ENCODE measurements around the gene SOX30.

The SOX30 gene

GRCh38 chr5:157607371-157608161 lies 44.7 kb downstream of the SOX30 start:
- DNase-seq: peak; percentile 75

- no peak for DNase-seq
Measured at GRCh38 chr5:157606046-157606445, 46.2 kb downstream of the SOX30 start.

GRCh38 chr5:157603333-157604190 lies 48.7 kb downstream of the SOX30 start:
- peak; percentile 73 for DNase-seq

- peak; percentile 66 for DNase-seq
Measured at GRCh38 chr5:157602505-157602904, 49.7 kb downstream of the SOX30 start.

- DNase-seq: peak; percentile 38
Measured at GRCh38 chr5:157600252-157600651, 52.0 kb downstream of the SOX30 start.

- no peak for DNase-seq
Measured at GRCh38 chr5:157599565-157599964, 52.7 kb downstream of the SOX30 start.

GRCh38 chr5:157598350-157598936 lies 53.8 kb downstream of the SOX30 start:
- DNase-seq: no peak

- no peak for DNase-seq
Measured at GRCh38 chr5:157597277-157597676, 55.0 kb downstream of the SOX30 start.

- peak; percentile 68 for DNase-seq
Measured at GRCh38 chr5:157596487-157596886, 55.8 kb downstream of the SOX30 start.

- no peak for DNase-seq
Measured at GRCh38 chr5:157594675-157595459, 57.4 kb downstream of the SOX30 start.

GRCh38 chr5:157594257-157594656 lies 58.0 kb downstream of the SOX30 start:
- no peak for DNase-seq

- no peak for DNase-seq
Measured at GRCh38 chr5:157593052-157593757, 59.0 kb downstream of the SOX30 start.

- DNase-seq: no peak
Measured at GRCh38 chr5:157592594-157592993, 59.6 kb downstream of the SOX30 start.

- DNase-seq: no peak
Measured at GRCh38 chr5:157590478-157590877, 61.8 kb downstream of the SOX30 start.

GRCh38 chr5:157584628-157585027 lies 67.6 kb downstream of the SOX30 start:
- DNase-seq: no peak

GRCh38 chr5:157582731-157583620 lies 69.3 kb downstream of the SOX30 start:
- no peak for DNase-seq

- no peak for DNase-seq
Measured at GRCh38 chr5:157581901-157582300, 70.3 kb downstream of the SOX30 start.

GRCh38 chr5:157578079-157578780 lies 74.0 kb downstream of the SOX30 start:
- no peak for DNase-seq

- no peak for DNase-seq
Measured at GRCh38 chr5:157576678-157577077, 75.6 kb downstream of the SOX30 start.
